AG09319 (cell line): Measurements from ENCODE around the gene UGT2A3.

Source experiments
- DNase-seq: peaks from one replicate; pipeline ENCODE4 v3.0.0-alpha.2; 2010; ENCODE audit warnings: low read depth; ENCODE audit errors: extremely low read depth
- CTCF ChIP-seq: IDR thresholded peaks from 2 replicates; pipeline ENCODE4 v1.5.1; 2011; ENCODE audit warnings: low read depth, mild to moderate bottlenecking, inconsistent platforms, low read length, moderate library complexity

Gene UGT2A3

GRCh38 chr4:68909385-68909784 is 42.2 kb downstream of the UGT2A3 start:
- no peak for TF ChIP-seq CTCF
- DNase-seq: no peak

DNA sequence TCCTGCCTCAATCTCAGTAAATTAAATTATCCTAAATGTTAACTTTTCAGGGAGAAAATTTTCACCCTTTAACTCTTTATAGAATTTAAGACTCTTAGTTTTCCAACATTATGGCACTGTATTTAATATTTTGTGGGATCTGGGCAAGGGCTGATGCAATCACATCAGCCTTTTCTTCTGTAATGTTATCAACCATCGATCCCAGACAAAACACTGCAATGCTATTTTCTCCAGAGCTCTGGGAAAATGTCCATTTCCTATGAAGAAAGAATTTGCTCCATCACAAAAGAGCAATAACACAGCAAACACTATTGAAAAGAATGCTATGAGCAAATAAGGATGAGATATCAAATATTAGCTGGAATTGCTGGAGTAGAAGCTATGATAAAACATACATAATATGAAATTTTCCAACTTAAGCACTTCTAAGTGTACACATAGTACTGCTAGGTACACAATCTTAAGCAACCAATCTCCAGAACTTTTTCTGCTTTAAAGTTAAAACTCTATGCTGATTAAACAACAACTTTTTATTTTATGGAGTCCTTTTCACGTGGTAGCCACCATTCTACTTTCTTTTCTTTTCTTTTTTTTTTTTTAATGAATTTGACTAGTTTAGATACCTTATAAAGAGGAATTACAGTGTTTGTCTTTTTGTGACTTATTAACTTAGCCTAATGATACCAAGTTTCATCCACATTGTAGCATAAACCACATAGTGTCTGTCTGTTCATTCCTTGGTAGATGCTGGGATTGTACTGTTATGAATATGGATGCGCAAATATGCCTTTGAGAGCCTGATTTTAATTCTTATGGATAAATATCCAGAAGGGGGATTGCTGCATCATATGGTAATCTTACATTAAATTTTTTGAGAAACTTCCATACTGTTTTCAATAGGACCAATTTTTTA is 43.6 kb downstream of the UGT2A3 start:
- TF ChIP-seq CTCF: no peak
- no peak for DNase-seq

- TF ChIP-seq CTCF: no peak
- DNase-seq: no peak
Measured at GRCh38 chr4:68907245-68907644, 44.4 kb downstream of the UGT2A3 start.

- DNase-seq: no peak
- no peak for TF ChIP-seq CTCF
Measured at GRCh38 chr4:68906780-68907137, 44.8 kb downstream of the UGT2A3 start.

GRCh38 chr4:68905939-68906779 is 45.4 kb downstream of the UGT2A3 start:
- no peak for TF ChIP-seq CTCF
- DNase-seq: no peak

DNA sequence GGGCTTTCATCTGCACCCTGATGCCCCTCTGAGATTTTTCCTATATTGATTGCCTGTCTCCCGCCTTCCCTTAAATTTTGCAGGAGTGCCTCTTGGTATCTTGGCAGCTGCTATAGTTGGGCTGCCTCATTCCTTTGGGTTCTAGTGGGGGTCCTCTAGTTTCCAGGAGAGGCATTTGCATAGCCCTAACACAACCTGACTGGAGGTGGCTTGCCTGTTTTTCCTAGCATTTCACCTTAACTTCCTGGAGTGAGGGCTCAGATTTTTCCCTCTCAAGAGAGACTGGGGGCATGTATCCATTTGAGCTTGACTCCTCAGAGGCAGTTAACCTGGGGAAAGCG is 46.0 kb downstream of the UGT2A3 start:
- TF ChIP-seq CTCF: no peak
- DNase-seq: no peak

DNA sequence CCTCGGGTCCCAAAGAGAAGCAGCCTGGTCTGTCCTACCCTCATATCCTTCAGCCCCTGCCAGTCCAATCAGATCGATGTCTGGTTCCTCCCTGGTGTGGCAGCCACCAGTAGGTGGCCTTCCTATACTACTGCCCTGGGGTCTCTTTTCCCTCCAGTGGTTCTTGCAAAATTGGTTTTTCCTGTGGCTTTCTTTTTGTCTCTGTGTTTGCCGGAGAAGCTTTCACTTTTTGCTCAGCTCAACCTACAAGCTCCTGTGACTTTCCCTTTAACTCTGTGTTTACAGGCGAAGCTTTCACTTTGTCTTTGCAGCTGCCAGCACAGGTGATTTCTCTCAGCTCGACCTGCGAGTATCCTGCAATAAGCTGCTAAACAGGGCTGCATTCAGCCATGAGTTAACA is 46.8 kb downstream of the UGT2A3 start:
- no peak for DNase-seq
- TF ChIP-seq CTCF: no peak
